ENCODE measurements around the gene TPRG1L. TPM values are rescaled to one million over a fixed set of nuclear protein-coding genes. Genes with fewer than 3 reads are reported as not detected.

Gene TPRG1L
- total RNA-seq, 2 donors from 2014 or later, result 8.9 to 10.4 TPM

- H3K27ac Mint-ChIP-seq, result no peak overlapping the region
- H3K4me3 Mint-ChIP-seq, result no peak overlapping the region
- no peaks in the 10 kb centered on the region for H3K9me3 Mint-ChIP-seq
- ATAC-seq (replicated peaks), result no peak
- H3K4me1 Mint-ChIP-seq, result no peaks in the 10 kb centered on the region
- peaks cover 16% of the 10 kb centered on the region for H3K27me3 Mint-ChIP-seq
- no peaks in the 10 kb centered on the region for H3K36me3 Mint-ChIP-seq (ENCODE audit: low read depth)
Observed at GRCh38 chr1:3662080-3662671, 37.4 kb downstream of the TPRG1L start.

DNA sequence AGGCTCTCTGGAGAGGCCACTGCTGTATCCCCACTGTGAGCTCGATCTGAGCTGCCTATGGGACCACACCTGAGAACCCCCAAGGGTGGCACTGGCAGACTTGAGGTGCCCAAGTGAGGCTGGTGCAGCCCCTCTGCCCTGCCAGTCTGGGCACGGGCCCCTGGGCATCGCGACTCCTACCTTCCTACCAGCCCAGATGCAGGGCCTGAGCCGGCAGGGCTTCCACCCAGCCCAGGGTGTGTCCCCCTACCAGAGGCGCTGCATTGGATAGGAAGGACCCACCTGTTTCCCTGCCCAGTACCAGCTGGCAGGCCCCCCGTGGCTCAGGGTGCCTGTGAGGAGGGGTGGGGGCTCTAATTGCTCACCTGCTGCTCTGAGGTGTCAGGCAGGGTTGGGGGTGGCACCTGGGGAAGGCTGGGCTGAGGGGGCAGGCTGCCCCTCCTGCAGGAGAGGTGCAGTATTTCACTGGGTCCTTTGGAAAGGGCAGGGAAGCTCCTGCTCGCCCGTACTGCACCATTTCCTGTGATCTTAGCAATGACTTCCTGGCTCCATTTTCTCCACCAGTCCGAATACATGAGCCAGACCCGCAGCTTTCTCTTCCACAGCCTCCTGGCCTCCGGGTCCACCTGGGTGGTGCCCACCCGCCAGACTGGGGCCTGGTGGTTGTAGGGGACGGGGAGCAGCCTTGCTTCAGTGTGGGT is 39.3 kb downstream of the TPRG1L start:
- peaks cover 14% of the 10 kb centered on the region for H3K27me3 Mint-ChIP-seq
- H3K36me3 Mint-ChIP-seq (ENCODE audit: low read depth), result no peaks in the 10 kb centered on the region
- H3K4me3 Mint-ChIP-seq, result no peak overlapping the region
- no peaks in the 10 kb centered on the region for H3K4me1 Mint-ChIP-seq
- ATAC-seq (replicated peaks), result no peak
- H3K27ac Mint-ChIP-seq, result no peak overlapping the region
- H3K9me3 Mint-ChIP-seq, result no peaks in the 10 kb centered on the region

DNA sequence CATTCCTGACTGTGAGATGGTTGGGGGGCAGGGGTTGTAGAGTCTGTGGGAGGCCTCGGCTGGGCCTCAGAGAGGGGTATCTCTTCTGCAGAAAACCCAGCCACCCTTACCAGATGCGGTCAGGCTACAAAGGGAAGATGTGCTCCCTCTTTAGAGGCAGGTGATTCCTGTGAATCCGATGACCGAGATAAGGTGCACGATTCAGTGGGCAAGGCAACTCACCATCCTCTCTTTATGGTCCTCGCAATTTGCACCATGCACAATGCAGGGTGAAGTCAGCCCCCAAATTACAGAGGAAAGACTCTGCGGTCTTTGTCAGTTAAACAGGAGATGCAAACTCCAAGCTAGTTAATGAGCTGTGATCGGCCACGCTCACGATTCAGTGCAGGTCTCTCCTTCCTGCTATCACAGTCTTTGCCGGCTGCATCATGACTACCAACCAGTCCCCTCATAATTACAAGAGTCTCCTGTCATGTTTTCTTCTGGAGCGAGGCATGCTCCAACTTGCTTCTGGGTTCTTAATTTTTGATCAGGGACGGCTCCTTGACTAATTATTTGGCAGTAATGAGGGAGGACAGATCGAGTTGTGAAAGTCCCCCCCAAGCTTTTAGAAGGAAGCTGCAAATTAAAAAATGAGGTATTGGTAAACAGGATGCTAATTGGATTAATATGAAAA is 40.0 kb downstream of the TPRG1L start:
- Mint-ChIP-seq H3K4me3 (no peak overlapping the region), H3K27me3 (peaks cover 14% of the 10 kb centered on the region), H3K27ac (no peak overlapping the region), H3K4me1 (no peaks in the 10 kb centered on the region), H3K36me3 (ENCODE audit: low read depth) (no peaks in the 10 kb centered on the region), H3K9me3 (no peaks in the 10 kb centered on the region)
- ATAC-seq (replicated peaks), result no peak

DNA sequence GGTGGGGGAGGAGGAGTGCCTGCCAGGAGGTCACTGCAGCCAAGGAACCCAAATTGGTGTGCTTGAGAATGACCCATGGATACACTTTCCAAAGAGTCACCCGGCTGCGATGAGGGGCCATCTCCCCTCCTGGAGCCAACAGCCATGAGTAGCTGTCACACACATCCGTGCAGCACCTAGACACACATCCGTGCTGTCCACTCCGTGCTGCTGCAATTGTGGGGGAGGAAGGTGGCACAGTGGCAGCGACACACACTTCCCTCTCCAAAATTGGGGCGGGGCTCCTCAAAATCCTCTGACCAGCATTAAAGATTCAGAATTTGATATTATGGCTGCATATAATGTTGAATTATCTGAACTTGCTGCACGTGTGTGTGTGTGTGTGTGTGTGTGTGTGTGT is 43.3 kb downstream of the TPRG1L start:
- peaks cover 8% of the 10 kb centered on the region for H3K27me3 Mint-ChIP-seq
- ATAC-seq (replicated peaks), result no peak
- H3K27ac Mint-ChIP-seq, result no peak overlapping the region
- H3K4me1 Mint-ChIP-seq, result peaks cover under 1% of the 10 kb centered on the region
- H3K4me3 Mint-ChIP-seq, result no peak overlapping the region
- no peaks in the 10 kb centered on the region for H3K9me3 Mint-ChIP-seq
- no peaks in the 10 kb centered on the region for H3K36me3 Mint-ChIP-seq (ENCODE audit: low read depth)

GRCh38 chr1:3668585-3669300 is 43.9 kb downstream of the TPRG1L start:
- ATAC-seq (replicated peaks), result no peak
- Mint-ChIP-seq H3K9me3 (no peaks in the 10 kb centered on the region), H3K27ac (no peak overlapping the region), H3K27me3 (peaks cover 14% of the 10 kb centered on the region), H3K4me3 (no peak overlapping the region), H3K4me1 (peaks cover 6% of the 10 kb centered on the region), H3K36me3 (ENCODE audit: low read depth) (no peaks in the 10 kb centered on the region)

DNA sequence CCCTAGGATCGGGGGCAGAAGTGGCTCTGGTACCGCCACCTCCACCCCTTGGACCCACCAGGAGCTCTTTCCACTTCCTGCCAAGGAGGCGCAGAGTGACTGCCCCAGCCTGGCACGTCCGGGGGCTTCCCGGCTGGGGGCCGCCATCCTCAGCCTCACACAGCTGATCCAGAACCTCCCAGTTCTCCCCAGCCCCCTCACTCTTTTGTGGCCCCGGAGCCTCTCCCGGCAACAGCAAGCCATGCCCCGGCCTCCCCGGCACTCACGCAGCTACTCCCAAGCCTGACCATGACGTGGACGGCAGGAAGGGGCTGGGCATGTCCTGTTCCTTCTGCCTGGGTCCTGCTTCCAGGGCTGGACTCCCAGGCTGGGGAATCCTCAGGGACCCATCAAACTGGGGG is 44.6 kb downstream of the TPRG1L start:
- Mint-ChIP-seq H3K4me3 (no peak overlapping the region), H3K4me1 (peaks cover 7% of the 10 kb centered on the region), H3K9me3 (no peaks in the 10 kb centered on the region), H3K27me3 (peaks cover 14% of the 10 kb centered on the region), H3K36me3 (ENCODE audit: low read depth) (no peaks in the 10 kb centered on the region), H3K27ac (no peak overlapping the region)
- no peak for ATAC-seq (replicated peaks)

DNA sequence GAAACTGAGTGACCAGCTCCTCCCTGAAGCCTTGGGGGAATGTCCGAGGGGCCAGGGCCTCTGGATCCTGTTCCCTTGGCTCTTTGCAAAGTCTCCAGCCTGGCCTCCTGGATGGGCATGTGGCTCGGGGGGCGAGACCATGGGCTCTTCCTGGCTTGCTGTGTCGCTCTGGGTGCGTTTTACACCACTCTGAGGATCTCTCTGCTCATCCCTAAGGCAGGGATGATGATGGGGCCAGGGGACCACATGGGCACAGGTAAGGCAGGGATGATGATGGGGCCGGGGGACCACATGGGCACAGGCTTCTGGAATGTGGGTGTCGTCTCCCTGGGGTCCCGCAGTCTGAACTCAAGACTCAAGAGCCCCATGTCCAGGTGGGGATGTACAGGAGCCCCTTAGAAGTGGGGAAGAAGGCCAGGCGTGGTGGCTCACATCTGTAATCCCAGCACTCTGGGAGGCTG is 45.2 kb downstream of the TPRG1L start:
- Mint-ChIP-seq H3K4me3 (no peak overlapping the region), H3K4me1 (peaks cover 7% of the 10 kb centered on the region), H3K9me3 (no peaks in the 10 kb centered on the region), H3K27ac (no peak overlapping the region), H3K27me3 (peaks cover 14% of the 10 kb centered on the region), H3K36me3 (ENCODE audit: low read depth) (no peaks in the 10 kb centered on the region)
- no peak for ATAC-seq (replicated peaks)

DNA sequence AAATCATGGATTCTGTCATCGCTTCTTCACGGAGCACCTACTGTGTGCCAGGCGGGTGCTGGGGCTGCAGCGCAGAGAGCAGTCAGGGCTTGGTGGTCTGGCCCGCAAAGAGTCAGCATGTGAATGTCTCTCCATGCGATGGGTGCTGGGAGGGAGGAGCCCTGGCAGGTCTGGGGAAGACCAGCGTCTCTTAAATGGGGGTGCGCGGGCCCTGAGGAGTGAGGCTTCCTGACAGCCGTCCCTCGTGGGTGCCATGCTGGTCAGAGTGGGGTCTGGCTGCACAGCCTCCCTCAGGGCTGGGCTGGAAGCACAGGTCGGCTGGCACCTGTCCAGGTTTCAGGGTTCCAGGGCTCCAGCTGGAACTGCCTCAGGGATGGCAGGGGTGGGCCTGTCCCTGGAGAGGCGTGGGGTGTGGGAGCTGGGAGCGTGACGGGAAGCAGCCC is 46.0 kb downstream of the TPRG1L start:
- no peak for ATAC-seq (replicated peaks)
- H3K36me3 Mint-ChIP-seq (ENCODE audit: low read depth), result no peaks in the 10 kb centered on the region
- H3K4me1 Mint-ChIP-seq, result peaks cover 7% of the 10 kb centered on the region
- no peak overlapping the region for H3K27ac Mint-ChIP-seq
- H3K4me3 Mint-ChIP-seq, result no peak overlapping the region
- no peaks in the 10 kb centered on the region for H3K9me3 Mint-ChIP-seq
- H3K27me3 Mint-ChIP-seq, result peaks cover 14% of the 10 kb centered on the region

DNA sequence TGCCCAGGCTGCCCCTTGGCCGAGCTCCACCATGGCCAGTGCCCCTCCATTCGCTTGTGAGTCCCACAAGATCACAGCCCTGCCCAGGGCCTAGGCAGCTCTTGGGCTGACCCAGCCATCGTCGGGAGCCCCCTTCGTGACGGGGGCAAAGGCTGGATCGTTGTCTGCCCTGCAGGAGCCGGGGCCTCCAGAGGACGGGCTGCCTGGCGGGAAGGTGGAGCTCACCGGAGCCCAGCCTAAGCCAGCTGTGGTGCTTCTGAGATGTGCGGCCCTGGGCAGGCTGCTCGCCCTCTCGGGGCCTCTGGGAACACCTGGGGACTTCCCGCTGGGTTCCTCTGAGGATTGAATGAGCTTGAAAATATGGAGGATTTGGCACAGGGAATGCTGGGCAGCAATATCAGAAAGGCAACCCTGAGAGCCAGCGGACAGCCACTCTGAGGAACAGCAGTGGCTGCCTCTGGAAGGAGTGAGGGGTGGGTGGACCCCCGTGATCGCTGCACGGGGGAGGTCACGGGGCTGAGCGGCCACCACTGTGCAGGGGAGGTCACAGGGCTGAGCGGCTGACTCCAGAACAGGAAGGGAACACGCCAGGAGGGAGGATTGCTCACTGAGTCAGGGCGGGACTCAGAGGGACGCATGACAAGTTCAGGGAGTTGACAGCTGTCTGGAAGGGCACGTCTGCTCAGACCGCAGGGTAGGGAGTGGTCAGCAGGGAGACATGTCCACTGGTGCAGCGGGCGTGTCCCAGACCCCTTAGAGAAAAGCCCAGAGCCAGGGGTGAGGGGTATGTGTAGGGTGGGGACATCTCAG is 46.8 kb downstream of the TPRG1L start:
- no peak for ATAC-seq (replicated peaks)
- Mint-ChIP-seq H3K9me3 (no peaks in the 10 kb centered on the region), H3K27me3 (peaks cover 16% of the 10 kb centered on the region), H3K4me1 (peaks cover 7% of the 10 kb centered on the region), H3K27ac (no peak overlapping the region), H3K4me3 (no peak overlapping the region), H3K36me3 (ENCODE audit: low read depth) (no peaks in the 10 kb centered on the region)

GRCh38 chr1:3672231-3672970 is 47.6 kb downstream of the TPRG1L start:
- Mint-ChIP-seq H3K4me1 (peaks cover 11% of the 10 kb centered on the region), H3K27me3 (peaks cover 16% of the 10 kb centered on the region), H3K36me3 (ENCODE audit: low read depth) (no peaks in the 10 kb centered on the region), H3K9me3 (no peaks in the 10 kb centered on the region), H3K27ac (no peak overlapping the region), H3K4me3 (no peak overlapping the region)
- no peak for ATAC-seq (replicated peaks)

GRCh38 chr1:3672971-3673361 is 48.2 kb downstream of the TPRG1L start:
- Mint-ChIP-seq H3K27ac (no peak overlapping the region), H3K27me3 (peaks cover 15% of the 10 kb centered on the region), H3K9me3 (no peaks in the 10 kb centered on the region), H3K4me1 (peaks cover 11% of the 10 kb centered on the region), H3K4me3 (peak overlapping the region; percentile 51), H3K36me3 (ENCODE audit: low read depth) (no peaks in the 10 kb centered on the region)
- no peak for ATAC-seq (replicated peaks)

DNA sequence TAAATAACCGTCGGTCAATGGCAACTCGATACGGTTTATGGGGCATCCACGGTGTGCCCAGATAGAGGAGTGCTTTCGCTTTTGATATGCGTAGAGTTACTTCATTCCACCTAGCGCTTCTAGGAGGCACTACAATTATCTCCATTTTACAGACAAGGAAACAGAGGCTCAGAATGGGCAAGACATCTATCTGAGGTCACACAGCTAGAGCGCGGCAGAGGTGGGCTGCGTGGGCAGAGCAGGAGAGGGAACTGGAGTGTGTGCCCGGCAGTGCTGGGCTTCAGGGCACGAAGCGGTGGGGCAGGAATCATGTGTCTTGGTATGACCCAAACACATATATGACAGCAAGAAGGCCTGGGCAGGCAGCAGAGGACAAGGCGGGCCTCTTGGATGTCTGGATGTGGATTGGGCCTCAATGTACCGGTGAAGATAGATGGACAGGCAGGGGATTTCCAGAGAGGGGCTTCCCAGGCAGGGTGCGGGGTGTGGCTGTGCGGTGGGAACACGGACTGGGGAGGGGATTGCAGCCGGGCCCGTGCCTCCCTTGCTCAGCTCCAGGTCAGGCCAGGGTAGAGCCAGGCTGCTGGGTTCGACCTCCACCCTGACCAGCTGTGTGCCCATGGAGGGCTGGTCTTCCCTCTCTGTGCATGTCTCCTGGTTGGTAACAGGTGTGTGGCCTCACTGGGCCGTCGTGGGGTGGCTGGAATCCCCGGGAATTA is 48.7 kb downstream of the TPRG1L start:
- ATAC-seq (replicated peaks), result peak; percentile 5
- no peaks in the 10 kb centered on the region for H3K9me3 Mint-ChIP-seq
- no peak overlapping the region for H3K27ac Mint-ChIP-seq
- H3K4me3 Mint-ChIP-seq, result peak overlapping the region; percentile 51
- H3K4me1 Mint-ChIP-seq, result peaks cover 11% of the 10 kb centered on the region
- H3K36me3 Mint-ChIP-seq (ENCODE audit: low read depth), result no peaks in the 10 kb centered on the region
- peaks cover 9% of the 10 kb centered on the region for H3K27me3 Mint-ChIP-seq

Data from activated T-helper 17 cell treated with anti-CD3 and anti-CD28 coated beads, Interleukin-2, amount 50 U/mL, for 72 hours (primary cell).